ENCODE results near the gene CIPC.

DNA sequence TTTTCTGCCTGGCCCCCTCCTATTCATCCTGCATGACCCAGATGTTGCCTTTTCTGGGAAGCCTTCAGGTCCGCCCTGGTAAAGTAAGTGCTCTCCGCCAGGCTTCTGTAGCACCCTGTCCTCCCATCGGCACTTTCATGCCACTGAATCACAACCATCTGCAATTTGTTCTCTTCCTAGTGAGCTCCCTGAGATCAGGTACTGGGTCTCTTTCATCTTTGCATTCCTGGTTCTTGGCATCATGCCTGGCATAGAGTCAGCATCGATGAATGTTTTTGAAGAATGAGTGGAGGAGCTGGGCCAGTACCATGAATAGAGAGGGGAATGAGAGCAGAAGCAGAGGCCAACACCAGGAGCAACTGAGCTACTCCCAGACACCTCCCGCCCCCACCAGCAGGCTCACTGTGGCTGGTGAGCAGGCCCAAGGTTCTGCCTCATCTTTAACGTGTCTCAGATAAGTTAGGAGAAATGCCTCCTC lies 30.4 kb downstream of the CIPC start:
- TF ChIP-seq, protein P1, sequence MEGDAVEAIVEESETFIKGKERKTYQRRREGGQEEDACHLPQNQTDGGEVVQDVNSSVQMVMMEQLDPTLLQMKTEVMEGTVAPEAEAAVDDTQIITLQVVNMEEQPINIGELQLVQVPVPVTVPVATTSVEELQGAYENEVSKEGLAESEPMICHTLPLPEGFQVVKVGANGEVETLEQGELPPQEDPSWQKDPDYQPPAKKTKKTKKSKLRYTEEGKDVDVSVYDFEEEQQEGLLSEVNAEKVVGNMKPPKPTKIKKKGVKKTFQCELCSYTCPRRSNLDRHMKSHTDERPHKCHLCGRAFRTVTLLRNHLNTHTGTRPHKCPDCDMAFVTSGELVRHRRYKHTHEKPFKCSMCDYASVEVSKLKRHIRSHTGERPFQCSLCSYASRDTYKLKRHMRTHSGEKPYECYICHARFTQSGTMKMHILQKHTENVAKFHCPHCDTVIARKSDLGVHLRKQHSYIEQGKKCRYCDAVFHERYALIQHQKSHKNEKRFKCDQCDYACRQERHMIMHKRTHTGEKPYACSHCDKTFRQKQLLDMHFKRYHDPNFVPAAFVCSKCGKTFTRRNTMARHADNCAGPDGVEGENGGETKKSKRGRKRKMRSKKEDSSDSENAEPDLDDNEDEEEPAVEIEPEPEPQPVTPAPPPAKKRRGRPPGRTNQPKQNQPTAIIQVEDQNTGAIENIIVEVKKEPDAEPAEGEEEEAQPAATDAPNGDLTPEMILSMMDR (conservative IDR thresholded peaks at IDR 0.05; ENCODE audit: low read depth, low read length) = no peak
- TF ChIP-seq RAD21 (IDR thresholded peaks at IDR 0.05; ENCODE audit: low read length) = no peak

Data from IMR-90 (cell line).